Skeletal muscle satellite cell (primary cell): ENCODE data around the gene BPIFA1. TPM values are rescaled to one million over a fixed set of nuclear protein-coding genes. Genes with fewer than 3 reads are reported as not detected.

Source experiments
- H3K27me3 ChIP-seq: 2 replicates; pipeline ENCODE4 v1.7.0; 2013; ENCODE audit warnings: low read length; ENCODE audit not compliant: control insufficient read depth, insufficient read depth
- H3K36me3 ChIP-seq: 2 replicates; pipeline ENCODE4 v1.7.0; 2013; ENCODE audit warnings: mild to moderate bottlenecking, control low read depth, low read length; ENCODE audit not compliant: insufficient read depth
- H3K4me1 ChIP-seq: 2 replicates; pipeline ENCODE4 v1.7.0; 2013; ENCODE audit warnings: low read length; ENCODE audit not compliant: control insufficient read depth, insufficient read depth
- H3K4me2 ChIP-seq: 2 replicates; pipeline ENCODE4 v1.7.0; 2013; ENCODE audit warnings: mild to moderate bottlenecking, low read length
- H3K4me3 ChIP-seq: 2 replicates; pipeline ENCODE4 v1.7.0; 2013; ENCODE audit warnings: low read length
- H3K9ac ChIP-seq: 2 replicates; pipeline ENCODE4 v1.7.0; 2013; ENCODE audit warnings: mild to moderate bottlenecking, low read depth, low read length, moderate library complexity
- H3K9me3 ChIP-seq: replicated peaks from 2 replicates; pipeline ENCODE4 v1.7.0; 2013; ENCODE audit warnings: mild to moderate bottlenecking, control low read depth, low read length
- total RNA-seq: library from RNA; depleted of rRNA; stranded (reverse); fragments of >200 nt; gene quantifications from 2 replicates; pipeline ENCODE4 v1.2.3, GENCODE V29; 2012; rRNA removed

The BPIFA1 gene
- not detected in 2 replicates for total RNA-seq

DNA sequence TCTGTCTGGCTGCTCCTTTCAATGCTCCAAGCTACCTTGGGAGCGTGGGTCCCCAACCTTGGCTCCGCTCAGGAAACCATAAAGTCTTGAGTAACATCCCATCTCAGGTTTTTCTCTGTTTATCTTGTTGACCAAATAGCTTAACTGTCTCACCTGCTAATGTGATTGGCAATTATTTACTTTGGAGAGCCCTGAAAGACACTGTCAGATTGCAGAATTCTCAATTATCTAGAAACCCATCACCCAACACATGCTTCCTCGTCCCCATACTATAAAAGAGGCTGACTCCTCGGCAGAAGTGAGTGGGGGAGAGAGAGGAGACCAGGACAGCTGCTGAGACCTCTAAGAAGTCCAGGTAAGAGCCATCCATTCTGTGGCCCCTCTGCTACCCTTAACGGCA, at the start of gene BPIFA1:
Gene BPIFA1, plus strand, starts transcription at position 301 of the 400 bp plus-strand sequence. CDS start 1,716 bp downstream, outside the sequence.
- no peaks in the 10 kb centered on the region for H3K9me3 ChIP-seq
- H3K27me3 ChIP-seq, result peaks cover 40% of the 10 kb centered on the region
- no peaks in the 10 kb centered on the region for H3K36me3 ChIP-seq
- no peak within 1 kb of the TSS for H3K9ac ChIP-seq
- H3K4me3 ChIP-seq, result no peak within 1 kb of the TSS
- H3K4me1 ChIP-seq, result no peaks in the 10 kb centered on the region
- H3K4me2 ChIP-seq, result no peak within 1 kb of the TSS

- H3K36me3 ChIP-seq, result no peaks in the 10 kb centered on the region
- no peak overlapping the region for H3K4me3 ChIP-seq
- no peaks in the 10 kb centered on the region for H3K9me3 ChIP-seq
- H3K4me2 ChIP-seq, result no peak overlapping the region
- H3K9ac ChIP-seq, result no peak overlapping the region
- H3K27me3 ChIP-seq, result peaks cover 5% of the 10 kb centered on the region
- no peaks in the 10 kb centered on the region for H3K4me1 ChIP-seq
These were observed 48.3 kb upstream of the BPIFA1 start for GRCh38 chr20:33187491-33187890.

DNA sequence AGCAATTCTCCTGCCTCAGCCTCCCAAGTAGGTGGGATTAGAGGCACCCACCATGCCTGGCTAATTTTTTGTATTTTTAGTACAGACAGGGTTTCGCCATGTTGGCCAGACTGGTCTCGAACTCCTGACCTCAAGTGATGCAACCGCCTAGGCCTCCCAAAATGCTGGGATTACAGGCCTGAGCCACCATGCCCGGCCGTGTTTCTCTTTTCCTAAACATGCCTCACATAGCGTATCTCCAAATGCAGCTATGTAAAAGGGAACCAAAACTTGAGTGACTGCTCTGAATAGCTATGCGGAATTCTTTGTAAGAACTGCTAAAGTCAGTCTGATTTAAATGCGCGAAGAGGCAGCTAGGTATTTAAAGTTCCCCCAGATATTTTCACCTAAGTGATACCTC, 47.4 kb upstream of the BPIFA1 start:
- Histone ChIP-seq H3K36me3 (no peaks in the 10 kb centered on the region), H3K4me1 (no peaks in the 10 kb centered on the region), H3K4me2 (no peak overlapping the region), H3K9me3 (no peaks in the 10 kb centered on the region), H3K27me3 (peaks cover 5% of the 10 kb centered on the region), H3K4me3 (no peak overlapping the region), H3K9ac (no peak overlapping the region)

DNA sequence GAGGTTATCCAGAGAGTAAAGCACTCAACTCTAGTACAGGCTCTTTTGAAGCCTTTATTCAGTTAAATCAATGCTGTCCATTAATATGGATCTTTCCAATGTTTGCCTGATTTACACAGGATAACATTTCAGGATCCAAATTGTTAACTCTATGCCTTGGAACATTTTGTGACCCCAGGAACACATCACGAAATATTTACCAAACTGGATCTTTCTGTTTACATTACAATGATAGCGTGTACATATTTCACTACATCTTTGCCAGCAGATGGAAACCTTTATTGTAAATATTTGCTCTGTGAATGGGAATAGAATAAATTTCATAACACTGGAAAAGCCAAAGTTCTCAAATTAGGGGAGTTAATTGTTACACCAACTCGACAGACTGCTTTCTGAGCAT, 44.3 kb upstream of the BPIFA1 start:
- no peak overlapping the region for H3K4me2 ChIP-seq
- H3K9me3 ChIP-seq, result no peaks in the 10 kb centered on the region
- no peak overlapping the region for H3K4me3 ChIP-seq
- no peak overlapping the region for H3K9ac ChIP-seq
- H3K4me1 ChIP-seq, result no peaks in the 10 kb centered on the region
- no peaks in the 10 kb centered on the region for H3K36me3 ChIP-seq
- peaks cover 5% of the 10 kb centered on the region for H3K27me3 ChIP-seq

GRCh38 chr20:33191955-33192354, 43.8 kb upstream of the BPIFA1 start:
- Histone ChIP-seq H3K4me1 (no peaks in the 10 kb centered on the region), H3K9ac (no peak overlapping the region), H3K27me3 (peaks cover 5% of the 10 kb centered on the region), H3K9me3 (no peaks in the 10 kb centered on the region), H3K4me3 (no peak overlapping the region), H3K36me3 (no peaks in the 10 kb centered on the region), H3K4me2 (no peak overlapping the region)

- Histone ChIP-seq H3K9ac (no peak overlapping the region), H3K4me3 (no peak overlapping the region), H3K4me2 (no peak overlapping the region), H3K4me1 (no peaks in the 10 kb centered on the region), H3K27me3 (peaks cover 5% of the 10 kb centered on the region), H3K9me3 (no peaks in the 10 kb centered on the region), H3K36me3 (no peaks in the 10 kb centered on the region)
These were observed 42.8 kb upstream of the BPIFA1 start for GRCh38 chr20:33192912-33193501.

DNA sequence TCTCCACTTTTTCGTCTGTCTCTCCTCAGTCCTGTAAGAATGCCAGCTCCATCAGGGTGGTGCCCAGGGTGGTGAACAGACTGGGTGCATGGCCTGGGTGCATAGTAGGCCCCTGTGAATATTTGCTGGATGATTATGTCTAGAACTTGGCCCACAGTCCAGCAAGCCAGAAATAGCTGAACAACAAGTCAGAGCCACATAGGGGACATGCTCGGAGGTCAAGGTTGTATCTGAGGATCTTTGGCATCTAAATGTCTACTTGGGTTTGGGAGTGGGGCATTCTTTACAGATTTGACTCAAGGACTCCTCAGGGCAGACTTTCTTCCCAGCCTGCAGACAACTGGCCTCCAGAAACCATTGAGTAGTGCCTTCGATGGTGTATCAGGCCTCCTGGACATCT, 36.8 kb upstream of the BPIFA1 start:
- Histone ChIP-seq H3K27me3 (peaks cover 9% of the 10 kb centered on the region), H3K36me3 (no peaks in the 10 kb centered on the region), H3K4me2 (no peak overlapping the region), H3K4me1 (no peaks in the 10 kb centered on the region), H3K4me3 (no peak overlapping the region), H3K9me3 (no peaks in the 10 kb centered on the region), H3K9ac (no peak overlapping the region)

- H3K4me2 ChIP-seq, result no peak overlapping the region
- H3K36me3 ChIP-seq, result no peaks in the 10 kb centered on the region
- no peaks in the 10 kb centered on the region for H3K9me3 ChIP-seq
- no peaks in the 10 kb centered on the region for H3K4me1 ChIP-seq
- H3K27me3 ChIP-seq, result peaks cover 21% of the 10 kb centered on the region
- H3K4me3 ChIP-seq, result no peak overlapping the region
- no peak overlapping the region for H3K9ac ChIP-seq
These were observed 33.3 kb upstream of the BPIFA1 start for GRCh38 chr20:33202451-33202850.

GRCh38 chr20:33203444-33203843, 32.4 kb upstream of the BPIFA1 start:
- Histone ChIP-seq H3K4me2 (no peak overlapping the region), H3K9ac (no peak overlapping the region), H3K4me1 (no peaks in the 10 kb centered on the region), H3K36me3 (no peaks in the 10 kb centered on the region), H3K4me3 (no peak overlapping the region), H3K27me3 (peaks cover 21% of the 10 kb centered on the region), H3K9me3 (no peaks in the 10 kb centered on the region)

- Histone ChIP-seq H3K27me3 (peaks cover 9% of the 10 kb centered on the region), H3K36me3 (no peaks in the 10 kb centered on the region), H3K9me3 (no peaks in the 10 kb centered on the region), H3K4me1 (no peaks in the 10 kb centered on the region), H3K4me3 (no peak overlapping the region), H3K4me2 (no peak overlapping the region), H3K9ac (no peak overlapping the region)
These were observed 26.0 kb upstream of the BPIFA1 start for GRCh38 chr20:33209789-33210188.

- Histone ChIP-seq H3K4me3 (no peak overlapping the region), H3K4me1 (no peaks in the 10 kb centered on the region), H3K27me3 (peaks cover 5% of the 10 kb centered on the region), H3K36me3 (no peaks in the 10 kb centered on the region), H3K4me2 (no peak overlapping the region), H3K9me3 (no peaks in the 10 kb centered on the region), H3K9ac (no peak overlapping the region)
These were observed 25.4 kb upstream of the BPIFA1 start for GRCh38 chr20:33210371-33210770.

DNA sequence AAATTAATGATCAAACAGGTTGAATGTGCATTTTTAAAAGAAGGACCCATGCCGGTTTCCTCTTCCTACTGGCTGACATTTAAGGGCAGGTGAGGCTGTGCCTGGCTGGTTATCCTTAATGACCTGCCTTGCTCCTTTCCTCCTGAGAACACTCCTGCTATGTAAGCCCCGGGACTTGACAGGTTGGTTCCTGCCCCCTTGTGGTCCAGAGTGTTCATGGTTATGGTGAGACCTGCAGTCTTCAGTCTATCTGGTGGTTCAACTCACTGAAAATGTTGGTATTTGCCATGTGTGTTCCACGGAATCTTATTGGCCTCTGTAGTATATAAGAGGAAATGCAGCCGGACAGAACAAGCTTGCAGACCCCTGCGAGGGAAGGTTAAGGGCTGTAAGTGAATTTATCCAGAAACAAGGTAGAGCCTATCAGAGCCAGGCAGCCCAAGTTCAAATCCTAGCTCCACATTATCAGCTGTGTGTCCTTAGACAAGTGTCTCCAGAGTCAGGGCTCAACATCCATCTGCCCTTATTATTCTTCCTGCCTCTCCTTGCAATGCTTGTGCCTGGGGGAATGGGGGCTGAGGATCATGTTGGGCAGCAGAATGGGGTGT, 23.9 kb upstream of the BPIFA1 start:
- Histone ChIP-seq H3K9ac (no peak overlapping the region), H3K9me3 (no peaks in the 10 kb centered on the region), H3K4me1 (no peaks in the 10 kb centered on the region), H3K27me3 (peaks cover 5% of the 10 kb centered on the region), H3K4me2 (no peak overlapping the region), H3K36me3 (no peaks in the 10 kb centered on the region), H3K4me3 (no peak overlapping the region)
